Colonic mucosa (tissue), 4 donors: ENCODE measurements around the gene CLN6. TPM values are rescaled to one million over a fixed set of nuclear protein-coding genes. Genes with fewer than 3 reads are reported as not detected.

Experiments
- DNase-seq: peaks from one replicate; pipeline ENCODE4 v3.0.0-alpha.2; 2020
- H3K27ac ChIP-seq: fragments of 200-600 bp; one replicate; pipeline ENCODE4 v1.8.0; 2021
- H3K27me3 ChIP-seq: fragments of 200-600 bp; one replicate; pipeline ENCODE4 v1.8.0; 2021
- H3K36me3 ChIP-seq: fragments of 200-600 bp; one replicate; pipeline ENCODE4 v1.8.0; 2021
- H3K4me1 ChIP-seq: fragments of 200-600 bp; one replicate; pipeline ENCODE4 v1.8.0; 2021; ENCODE audit warnings: mild to moderate bottlenecking
- H3K4me3 ChIP-seq: fragments of 200-600 bp; one replicate; pipeline ENCODE4 v1.8.0; 2021
- H3K9ac ChIP-seq, 2 donors: one replicate each; pipeline ENCODE4 v1.7.0; 2013; ENCODE audit warnings: control low read depth in 2 of 2, low read depth in 2 of 2, low read length in 2 of 2
- H3K9me3 ChIP-seq: fragments of 200-600 bp; one replicate; pipeline ENCODE4 v1.8.0; 2021
- CTCF ChIP-seq: fragments of 200-600 bp; IDR thresholded peaks from one replicate; pipeline ENCODE4 v1.8.0; 2022; ENCODE audit warnings: antibody characterized with exemption, mild to moderate bottlenecking
- intact Hi-C: fragments of 100-400 bp; cut with DNase I; formaldehyde crosslinking; loops from one replicate; pipeline ENCODE4 v1.14.1; 2022
- total RNA-seq, 2 donors: library from RNA; stranded (reverse); fragmentation: NEBNext Ultra II Directional in 1 of 2; extraction: Animal tissue kit (Norgen Biotek cat#: 25700) in 1 of 2; gene quantifications; one replicate each; pipeline ENCODE4 v1.2.1, GENCODE V29; 2021
- donor health status: healthy.
- donor health status: DM: no; HTN: no; CAD: no.
- donor health status: DM: no; HTN: no; CAD: no.

Gene CLN6
- total RNA-seq, 2 donors from 2014 or later: 18.9 to 55.8 TPM

GRCh38 chr15:68220489-68220888 lies 9.0 kb downstream of the CLN6 start:
- Histone ChIP-seq H3K36me3 (no peaks in the 10 kb centered on the region), H3K4me1 (no peaks in the 10 kb centered on the region), H3K27ac (no peak overlapping the region), H3K4me3 (no peak overlapping the region), H3K9ac (no peak overlapping the region), H3K9me3 (no peaks in the 10 kb centered on the region), H3K27me3 (no peaks in the 10 kb centered on the region)
- intact Hi-C loops: no loop called here
- TF ChIP-seq CTCF: no peak
- no peak for DNase-seq

- DNase-seq: peak; percentile 12
- TF ChIP-seq CTCF: no peak
- intact Hi-C loops: no loop called here
These were observed 10.4 kb downstream of the CLN6 start for GRCh38 chr15:68218847-68219798.

GRCh38 chr15:68218331-68218730 lies 11.2 kb downstream of the CLN6 start:
- peak; percentile 11 for DNase-seq
- Histone ChIP-seq H3K4me1 (no peaks in the 10 kb centered on the region), H3K27me3 (no peaks in the 10 kb centered on the region), H3K9ac (no peak overlapping the region), H3K27ac (no peak overlapping the region), H3K4me3 (no peak overlapping the region), H3K9me3 (no peaks in the 10 kb centered on the region), H3K36me3 (no peaks in the 10 kb centered on the region)
- intact Hi-C loops: no loop called here
- TF ChIP-seq CTCF: no peak

More at GRCh38 chr15:68218847-68219798, 10.4 kb downstream of the CLN6 start:
- Histone ChIP-seq H3K9ac (no peak overlapping the region), H3K36me3 (no peaks in the 10 kb centered on the region), H3K27ac (no peak overlapping the region), H3K4me3 (no peak overlapping the region), H3K27me3 (no peaks in the 10 kb centered on the region), H3K9me3 (no peaks in the 10 kb centered on the region), H3K4me1 (no peaks in the 10 kb centered on the region)

- DNase-seq: no peak
- Histone ChIP-seq H3K9ac (no peak overlapping the region), H3K27me3 (no peaks in the 10 kb centered on the region), H3K9me3 (no peaks in the 10 kb centered on the region), H3K4me1 (no peaks in the 10 kb centered on the region), H3K27ac (no peak overlapping the region), H3K4me3 (no peak overlapping the region), H3K36me3 (no peaks in the 10 kb centered on the region)
- intact Hi-C loops: no loop called here
- no peak for TF ChIP-seq CTCF
These were observed 12.2 kb downstream of the CLN6 start for GRCh38 chr15:68217341-68217740.

- Histone ChIP-seq H3K27ac (no peak overlapping the region), H3K9me3 (no peaks in the 10 kb centered on the region), H3K4me1 (peaks cover 6% of the 10 kb centered on the region), H3K4me3 (no peak overlapping the region), H3K9ac (no peak overlapping the region), H3K36me3 (no peaks in the 10 kb centered on the region), H3K27me3 (no peaks in the 10 kb centered on the region)
- no peak for DNase-seq
- intact Hi-C loops: no loop called here
- no peak for TF ChIP-seq CTCF
These were observed 14.7 kb downstream of the CLN6 start for GRCh38 chr15:68214838-68215254.
